ENCODE data around the gene ABTB1. TPM values are rescaled to one million over a fixed set of nuclear protein-coding genes. Genes with fewer than 3 reads are reported as not detected.

The ABTB1 gene
- total and polyA plus RNA-seq, 2 of the 13 experiments (the other 11 are each of a cell fraction or from before 2014, with no cell fraction given): 0.42 to 14.5 TPM

- DNase-seq (ENCODE audit: low spot score) (no peak), ATAC-seq (no peak), FAIRE-seq (no peak)
- no peak overlapping the region for H2AFZ ChIP-seq (ENCODE audit: low read length)
- H4K20me1 ChIP-seq (ENCODE audit: insufficient read depth, low read length): no peaks in the 10 kb centered on the region
- POLR2A ChIA-PET: no interaction called here
- H3K9ac ChIP-seq (ENCODE audit: insufficient read depth, low read depth, low read length): no peak overlapping the region
- H3K27me3 ChIP-seq (ENCODE audit: control insufficient read depth in 1 of 2, insufficient read depth in 2 of 2, low read length in 2 of 2): peaks cover 0 to 6% of the 10 kb centered on the region in 2 experiments; a peak in 2 of 5 replicates
- no peaks in the 10 kb centered on the region for H3K79me2 ChIP-seq (ENCODE audit: insufficient read depth, low read length)
- in situ Hi-C loops (cut with HindIII; ENCODE audit: extremely low pct_ligation_motif_present, low pct_unique_long_range_greater_than_20kb) (loop anchor here (10.0 kb wide), 1 partner anchor 278 kb away; no protein-coding TSS in a partner anchor), intact Hi-C loops (cut with micrococcal nuclease; ENCODE audit: unreplicated experiment) (no loop called here)
- peaks cover 7% of the 10 kb centered on the region for H3K4me1 ChIP-seq (ENCODE audit: insufficient read depth, low read length)
- H3K4me2 ChIP-seq (ENCODE audit: low read depth, low read length): no peak overlapping the region
- no peaks in the 10 kb centered on the region for H3K36me3 ChIP-seq (replicated peaks in 1 of 2; ENCODE audit: control insufficient read depth in 1 of 2, insufficient read depth in 2 of 2, low read length in 2 of 2)
- H3K27ac ChIP-seq (ENCODE audit: extremely low read length, insufficient read depth, low read length): no peak overlapping the region
- no TSS peak for BruUV-seq (replicated peaks)
- no peaks in the 10 kb centered on the region for H3K9me3 ChIP-seq (ENCODE audit: low read length)
- CTCF ChIA-PET (ENCODE audit: low intra/inter-chr PET ratio, low total read pairs): no interaction called here
- TF ChIP-seq FOXK2 (IDR thresholded peaks at IDR 0.05) (no peak; the same call in 1 of the 2 replicates), MTA3 (CRISPR knock-in tag; IDR thresholded peaks at IDR 0.05) (no peak), RAD51 (IDR thresholded peaks at IDR 0.05; ENCODE audit: borderline replicate concordance) (no peak), HNRNPLL (IDR thresholded peaks at IDR 0.05; ENCODE audit: low read depth, low read length, poor library complexity, severe bottlenecking) (no peak), GATAD1 (CRISPR knock-in tag; IDR thresholded peaks at IDR 0.05) (no peak), ZNF274 (CRISPR knock-in tag; IDR thresholded peaks at IDR 0.05) (no peak), PHF8 (CRISPR knock-in tag; IDR thresholded peaks at IDR 0.05) (no peak), ATAD3A (CRISPR knock-in tag; IDR thresholded peaks at IDR 0.05) (no peak), NFKBIZ (CRISPR knock-in tag; IDR thresholded peaks at IDR 0.05) (no peak), ISX (CRISPR knock-in tag; conservative IDR thresholded peaks at IDR 0.05) (no peak)
- TF ChIP-seq, protein P1, sequence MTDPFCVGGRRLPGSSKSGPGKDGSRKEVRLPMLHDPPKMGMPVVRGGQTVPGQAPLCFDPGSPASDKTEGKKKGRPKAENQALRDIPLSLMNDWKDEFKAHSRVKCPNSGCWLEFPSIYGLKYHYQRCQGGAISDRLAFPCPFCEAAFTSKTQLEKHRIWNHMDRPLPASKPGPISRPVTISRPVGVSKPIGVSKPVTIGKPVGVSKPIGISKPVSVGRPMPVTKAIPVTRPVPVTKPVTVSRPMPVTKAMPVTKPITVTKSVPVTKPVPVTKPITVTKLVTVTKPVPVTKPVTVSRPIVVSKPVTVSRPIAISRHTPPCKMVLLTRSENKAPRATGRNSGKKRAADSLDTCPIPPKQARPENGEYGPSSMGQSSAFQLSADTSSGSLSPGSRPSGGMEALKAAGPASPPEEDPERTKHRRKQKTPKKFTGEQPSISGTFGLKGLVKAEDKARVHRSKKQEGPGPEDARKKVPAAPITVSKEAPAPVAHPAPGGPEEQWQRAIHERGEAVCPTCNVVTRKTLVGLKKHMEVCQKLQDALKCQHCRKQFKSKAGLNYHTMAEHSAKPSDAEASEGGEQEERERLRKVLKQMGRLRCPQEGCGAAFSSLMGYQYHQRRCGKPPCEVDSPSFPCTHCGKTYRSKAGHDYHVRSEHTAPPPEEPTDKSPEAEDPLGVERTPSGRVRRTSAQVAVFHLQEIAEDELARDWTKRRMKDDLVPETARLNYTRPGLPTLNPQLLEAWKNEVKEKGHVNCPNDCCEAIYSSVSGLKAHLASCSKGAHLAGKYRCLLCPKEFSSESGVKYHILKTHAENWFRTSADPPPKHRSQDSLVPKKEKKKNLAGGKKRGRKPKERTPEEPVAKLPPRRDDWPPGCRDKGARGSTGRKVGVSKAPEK (CRISPR knock-in tag; IDR thresholded peaks at IDR 0.05; ENCODE audit: borderline replicate concordance): no peak
- H3K4me3 ChIP-seq (replicated peaks in 1 of 3; ENCODE audit: insufficient read depth in 1 of 3, low read depth in 2 of 3, low read length in 3 of 3): no peak overlapping the region
These were observed 13.8 kb downstream of the ABTB1 start for GRCh38 chr3:127686512-127686894.

Measured in HepG2 (cell line).